DND-41 (cell line): Measurements from ENCODE around the gene RHEX.

Experiments
- ATAC-seq: fragments of 200-7000 bp; cut with Tn5 transposase; 3 replicates; pipeline ENCODE4 v1.9.1; 2021; ENCODE audit warnings: low read depth; ENCODE audit not compliant: insufficient read depth
- DNase-seq: peaks from one replicate; pipeline ENCODE4 v3.0.0-alpha.2; 2020
- H2AFZ ChIP-seq: 2 replicates; pipeline ENCODE4 v1.6.0; 2012; ENCODE audit warnings: low read depth, low read length
- H3K27ac ChIP-seq: 2 replicates; pipeline ENCODE4 v1.5.1; 2012; ENCODE audit warnings: low read length, inconsistent platforms
- H3K27me3 ChIP-seq: fragments of 200-600 bp; sonication (generic); 2 replicates; pipeline ENCODE4 v1.6.0; 2012; ENCODE audit warnings: low read length, mild to moderate bottlenecking, inconsistent platforms; ENCODE audit not compliant: insufficient read depth, poor library complexity
- H3K36me3 ChIP-seq: 2 replicates; pipeline ENCODE4 v1.5.1; 2012; ENCODE audit warnings: low read length, inconsistent platforms; ENCODE audit not compliant: insufficient read depth
- H3K4me1 ChIP-seq: 2 replicates; pipeline ENCODE4 v1.5.1; 2012; ENCODE audit warnings: mild to moderate bottlenecking, low read length; ENCODE audit not compliant: insufficient read depth
- H3K4me2 ChIP-seq: 2 replicates; pipeline ENCODE4 v1.6.0; 2012; ENCODE audit warnings: mild to moderate bottlenecking, moderate library complexity, low read length, inconsistent platforms; ENCODE audit not compliant: insufficient read depth
- H3K4me3 ChIP-seq, 2 experiments: fragments of 200-600 bp in 1 of 2; shearing (Covaris generic) in 1 of 2; 2 replicates each; pipeline ENCODE4 v1.5.1; 2012 to 2016; ENCODE audit warnings: inconsistent platforms in 2 of 2, low read length in 2 of 2, mild to moderate bottlenecking in 2 of 2, low read depth in 1 of 2, moderate library complexity in 1 of 2
- H3K79me2 ChIP-seq: 2 replicates; pipeline ENCODE4 v1.6.0; 2012; ENCODE audit warnings: low read length, inconsistent platforms; ENCODE audit not compliant: insufficient read depth
- H3K9ac ChIP-seq: 2 replicates; pipeline ENCODE4 v1.6.0; 2012; ENCODE audit warnings: low read depth, mild to moderate bottlenecking, inconsistent platforms, low read length, moderate library complexity
- H3K9me3 ChIP-seq: 2 replicates; pipeline ENCODE4 v1.5.1; 2012; ENCODE audit warnings: low read length, moderate library complexity, mild to moderate bottlenecking, inconsistent platforms; ENCODE audit not compliant: insufficient read depth, severe bottlenecking
- H4K20me1 ChIP-seq: 2 replicates; pipeline ENCODE4 v1.6.0; 2012; ENCODE audit warnings: low read length; ENCODE audit not compliant: insufficient read depth
- EZH2 ChIP-seq: IDR thresholded peaks from 3 replicates; pipeline ENCODE4 v1.6.1; 2012; ENCODE audit warnings: borderline replicate concordance, low read depth, mild to moderate bottlenecking, moderate library complexity, low read length, inconsistent platforms; ENCODE audit not compliant: severe bottlenecking
- TF ChIP-seq, protein P1 (sequence below): IDR thresholded peaks from 2 replicates; pipeline ENCODE4 v1.5.1; 2012; ENCODE audit warnings: borderline replicate concordance, low read length, moderate library complexity, mild to moderate bottlenecking; ENCODE audit not compliant: poor library complexity, severe bottlenecking; ENCODE audit errors: extremely low read depth

The RHEX gene

DNA sequence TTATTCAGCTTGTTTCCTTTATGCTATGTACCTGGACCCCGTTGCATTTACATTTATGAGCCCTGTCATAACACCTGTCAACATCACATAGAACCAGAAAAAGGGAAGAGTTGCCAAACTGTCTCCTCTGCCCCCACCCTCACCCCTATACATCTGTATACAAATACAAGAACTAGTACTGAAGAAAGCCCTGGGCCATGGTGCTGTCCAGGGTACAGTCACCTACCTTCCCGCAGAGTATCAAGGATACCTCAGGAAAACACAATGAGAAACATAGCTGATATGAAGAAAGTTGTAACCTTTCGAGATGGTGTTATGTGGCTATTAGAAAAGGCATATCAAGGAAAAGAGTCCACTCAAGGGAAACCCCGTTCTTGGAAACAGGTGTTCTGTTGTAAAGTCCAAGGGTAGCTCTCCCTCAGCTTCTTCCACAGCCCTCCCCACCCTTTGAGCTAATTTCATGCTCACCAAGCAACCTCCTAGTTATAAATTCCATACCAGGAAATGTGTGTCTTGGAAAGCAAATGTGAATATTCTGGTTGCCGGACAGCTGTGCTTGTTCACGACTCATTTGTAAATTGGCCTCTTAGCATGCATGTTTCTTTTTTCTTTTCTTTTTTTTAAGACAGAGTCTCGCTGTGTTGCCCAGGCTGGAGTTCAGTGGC is 80.9 kb downstream of the RHEX start:
- H3K27me3 ChIP-seq = peaks cover 18% of the 10 kb centered on the region
- DNase-seq = no peak
- H3K9me3 ChIP-seq = no peaks in the 10 kb centered on the region
- no peak overlapping the region for H3K4me3 ChIP-seq
- H3K36me3 ChIP-seq = no peaks in the 10 kb centered on the region
- TF ChIP-seq EZH2 = no peak
- TF ChIP-seq, protein P1, sequence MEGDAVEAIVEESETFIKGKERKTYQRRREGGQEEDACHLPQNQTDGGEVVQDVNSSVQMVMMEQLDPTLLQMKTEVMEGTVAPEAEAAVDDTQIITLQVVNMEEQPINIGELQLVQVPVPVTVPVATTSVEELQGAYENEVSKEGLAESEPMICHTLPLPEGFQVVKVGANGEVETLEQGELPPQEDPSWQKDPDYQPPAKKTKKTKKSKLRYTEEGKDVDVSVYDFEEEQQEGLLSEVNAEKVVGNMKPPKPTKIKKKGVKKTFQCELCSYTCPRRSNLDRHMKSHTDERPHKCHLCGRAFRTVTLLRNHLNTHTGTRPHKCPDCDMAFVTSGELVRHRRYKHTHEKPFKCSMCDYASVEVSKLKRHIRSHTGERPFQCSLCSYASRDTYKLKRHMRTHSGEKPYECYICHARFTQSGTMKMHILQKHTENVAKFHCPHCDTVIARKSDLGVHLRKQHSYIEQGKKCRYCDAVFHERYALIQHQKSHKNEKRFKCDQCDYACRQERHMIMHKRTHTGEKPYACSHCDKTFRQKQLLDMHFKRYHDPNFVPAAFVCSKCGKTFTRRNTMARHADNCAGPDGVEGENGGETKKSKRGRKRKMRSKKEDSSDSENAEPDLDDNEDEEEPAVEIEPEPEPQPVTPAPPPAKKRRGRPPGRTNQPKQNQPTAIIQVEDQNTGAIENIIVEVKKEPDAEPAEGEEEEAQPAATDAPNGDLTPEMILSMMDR = no peak
- no peak overlapping the region for H3K27ac ChIP-seq
- no peaks in the 10 kb centered on the region for H3K4me1 ChIP-seq
- no peak overlapping the region for H2AFZ ChIP-seq
- H3K79me2 ChIP-seq = no peaks in the 10 kb centered on the region
- no peaks in the 10 kb centered on the region for H4K20me1 ChIP-seq
- ATAC-seq = no peak
- H3K9ac ChIP-seq = no peak overlapping the region
- no peak overlapping the region for H3K4me2 ChIP-seq

DNA sequence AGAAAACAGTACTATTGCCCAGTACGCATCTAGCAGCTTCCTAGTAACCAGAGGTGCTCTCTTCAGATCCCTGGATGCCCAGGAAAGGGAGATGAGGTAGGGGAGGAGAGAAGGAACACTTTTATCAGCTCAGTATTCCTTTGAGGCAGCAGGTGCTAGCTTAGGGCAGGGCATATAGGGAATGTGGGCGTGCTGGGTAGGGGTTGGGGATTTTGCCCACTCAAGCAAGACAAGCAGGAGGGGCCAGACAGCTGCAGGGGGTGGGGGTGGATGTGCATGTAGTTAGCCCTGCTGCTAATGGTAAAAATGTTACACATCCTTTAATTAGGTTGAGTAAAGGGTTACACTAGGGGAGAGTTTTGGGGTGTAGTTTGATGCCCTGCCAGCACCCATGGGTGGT is 82.3 kb downstream of the RHEX start:
- Histone ChIP-seq H3K36me3 (no peaks in the 10 kb centered on the region), H3K4me1 (no peaks in the 10 kb centered on the region), H4K20me1 (no peaks in the 10 kb centered on the region), H3K9me3 (no peaks in the 10 kb centered on the region), H3K4me3 (no peak overlapping the region), H3K27ac (no peak overlapping the region), H3K27me3 (peaks cover 22% of the 10 kb centered on the region), H3K4me2 (no peak overlapping the region), H2AFZ (no peak overlapping the region), H3K79me2 (no peaks in the 10 kb centered on the region), H3K9ac (no peak overlapping the region)
- DNase-seq (no peak), ATAC-seq (no peak)
- TF ChIP-seq, protein P1 = no peak
- TF ChIP-seq EZH2 = no peak

DNA sequence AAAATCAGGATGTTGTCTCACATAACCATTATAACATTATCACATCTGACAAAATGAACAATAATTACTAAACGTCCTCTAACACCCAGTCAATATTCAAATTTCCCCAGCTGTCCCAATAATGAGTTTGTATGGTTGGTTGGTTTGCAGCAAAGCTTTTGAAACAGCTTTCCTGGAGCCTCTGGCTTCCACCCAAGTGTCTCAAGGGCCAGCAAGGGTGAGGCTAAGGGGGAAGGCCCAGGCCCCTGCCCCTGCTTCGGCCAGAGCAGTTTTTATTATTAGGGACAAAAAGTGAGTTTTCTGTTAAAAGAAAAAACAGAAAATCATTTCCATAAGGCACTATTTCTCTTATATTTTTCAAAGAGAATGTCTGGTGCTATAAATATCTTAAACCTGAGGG is 83.3 kb downstream of the RHEX start:
- Histone ChIP-seq H3K27me3 (peaks cover 28% of the 10 kb centered on the region), H3K4me3 (no peak overlapping the region), H3K4me2 (no peak overlapping the region), H4K20me1 (no peaks in the 10 kb centered on the region), H3K9me3 (no peaks in the 10 kb centered on the region), H3K79me2 (no peaks in the 10 kb centered on the region), H2AFZ (no peak overlapping the region), H3K27ac (no peak overlapping the region), H3K9ac (no peak overlapping the region), H3K4me1 (no peaks in the 10 kb centered on the region), H3K36me3 (no peaks in the 10 kb centered on the region)
- DNase-seq = no peak
- no peak for TF ChIP-seq EZH2
- TF ChIP-seq, protein P1 = no peak
- ATAC-seq = no peak
